ENCODE results near the gene GPRIN3.

DNA sequence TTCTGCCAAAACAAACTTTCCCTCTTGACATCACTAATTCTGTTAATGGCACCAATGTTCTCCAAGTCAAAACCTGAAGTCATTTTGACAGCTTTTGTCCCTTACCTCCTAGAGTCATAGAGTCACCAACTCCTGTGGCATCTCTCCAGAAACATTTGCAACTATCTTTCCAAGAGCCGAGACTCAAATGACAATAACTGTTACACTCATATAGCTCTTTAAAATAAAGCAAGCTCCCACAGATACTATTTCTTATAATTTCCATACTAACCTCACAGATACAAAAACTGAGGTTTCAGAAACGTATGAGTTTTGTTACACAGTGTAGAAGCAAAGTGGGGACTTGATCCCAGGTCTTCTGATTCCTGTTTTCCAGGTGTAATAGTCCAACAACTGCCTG, 18.3 kb downstream of the GPRIN3 start:
- TF ChIP-seq YY1 (IDR thresholded peaks at IDR 0.05; ENCODE audit: insufficient read depth, insufficient read length), result no peak
- TF ChIP-seq ZNF274 (IDR thresholded peaks at IDR 0.05; ENCODE audit: low read depth, low read length), result no peak
